GM19328 (cell line): Measurements from ENCODE around the gene TCP11L2.
"Not testable (repeated sequence)": the region's sequence is repeated elsewhere in the genome, so short reads cannot be mapped to it uniquely, and the experiment has no call there.

Source experiments
- ATAC-seq: cut with Tn5 transposase; IDR thresholded peaks from one replicate; pipeline ENCODE4 v1.9.1; 2021; ENCODE audit warnings: mild to moderate bottlenecking, moderate library complexity; ENCODE audit not compliant: unreplicated experiment

TCP11L2 gene

GRCh38 chr12:106341086-106341877 is 38.7 kb downstream of the TCP11L2 start:
- ATAC-seq = no peak

- no peak for ATAC-seq
These were observed 40.1 kb downstream of the TCP11L2 start for GRCh38 chr12:106342397-106343213.

DNA sequence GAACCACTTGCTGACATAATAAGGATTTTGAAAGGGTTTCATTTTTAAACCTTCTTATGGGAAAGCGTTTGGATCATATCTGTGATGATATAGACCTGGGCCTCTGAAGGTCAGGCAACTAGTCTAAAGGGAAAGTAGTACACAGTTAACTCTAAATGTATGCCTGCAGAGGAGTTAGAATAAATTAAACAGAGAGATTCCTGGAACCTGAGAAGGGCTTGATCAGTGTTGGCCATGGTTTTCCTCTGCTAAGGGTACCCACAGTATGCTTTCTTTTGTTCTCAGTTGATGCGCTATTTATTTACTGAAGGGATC is 40.6 kb downstream of the TCP11L2 start:
- no peak for ATAC-seq

DNA sequence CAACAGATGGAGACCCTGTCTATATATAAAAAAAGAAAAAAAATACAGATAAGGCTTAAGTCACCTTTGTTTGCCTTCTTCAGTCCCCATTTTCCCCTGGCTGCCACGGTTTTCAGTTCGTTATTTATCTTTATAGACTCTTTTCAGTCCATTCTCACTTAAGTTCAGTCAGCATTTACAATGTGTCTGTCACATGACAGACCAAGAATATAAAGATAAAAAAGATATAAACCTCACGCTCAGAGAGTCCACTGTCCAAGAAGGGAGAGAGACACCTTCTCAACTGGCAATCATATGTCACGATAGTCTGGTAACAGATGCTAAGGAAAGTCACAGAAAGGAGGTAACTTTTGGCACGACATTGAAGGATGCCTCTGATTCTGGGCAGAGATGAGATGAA is 41.6 kb downstream of the TCP11L2 start:
- ATAC-seq = no peak

DNA sequence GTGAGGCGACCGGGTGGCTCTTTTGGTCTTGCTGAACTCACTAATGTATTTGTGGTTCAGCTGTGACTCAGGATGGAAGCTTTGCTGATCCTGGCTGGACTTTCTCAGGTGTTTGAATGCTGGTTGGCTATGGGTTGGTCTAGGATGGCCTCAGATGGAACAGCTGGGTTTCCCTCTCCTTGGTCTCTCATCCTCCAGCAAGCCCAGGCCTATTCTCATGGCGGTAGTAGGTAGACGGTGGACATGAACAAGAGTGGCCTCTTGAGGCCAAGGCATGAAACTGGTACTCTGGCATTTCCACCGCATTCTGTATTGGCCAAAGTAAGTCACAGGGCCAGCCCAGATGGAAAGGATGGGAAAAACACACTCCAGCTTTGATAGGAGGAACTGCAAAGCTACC is 43.2 kb downstream of the TCP11L2 start:
- ATAC-seq = no peak

- no peak for ATAC-seq
These were observed 45.9 kb downstream of the TCP11L2 start for GRCh38 chr12:106348411-106348810.

- ATAC-seq = no peak
These were observed 50.6 kb downstream of the TCP11L2 start for GRCh38 chr12:106353175-106353574.

DNA sequence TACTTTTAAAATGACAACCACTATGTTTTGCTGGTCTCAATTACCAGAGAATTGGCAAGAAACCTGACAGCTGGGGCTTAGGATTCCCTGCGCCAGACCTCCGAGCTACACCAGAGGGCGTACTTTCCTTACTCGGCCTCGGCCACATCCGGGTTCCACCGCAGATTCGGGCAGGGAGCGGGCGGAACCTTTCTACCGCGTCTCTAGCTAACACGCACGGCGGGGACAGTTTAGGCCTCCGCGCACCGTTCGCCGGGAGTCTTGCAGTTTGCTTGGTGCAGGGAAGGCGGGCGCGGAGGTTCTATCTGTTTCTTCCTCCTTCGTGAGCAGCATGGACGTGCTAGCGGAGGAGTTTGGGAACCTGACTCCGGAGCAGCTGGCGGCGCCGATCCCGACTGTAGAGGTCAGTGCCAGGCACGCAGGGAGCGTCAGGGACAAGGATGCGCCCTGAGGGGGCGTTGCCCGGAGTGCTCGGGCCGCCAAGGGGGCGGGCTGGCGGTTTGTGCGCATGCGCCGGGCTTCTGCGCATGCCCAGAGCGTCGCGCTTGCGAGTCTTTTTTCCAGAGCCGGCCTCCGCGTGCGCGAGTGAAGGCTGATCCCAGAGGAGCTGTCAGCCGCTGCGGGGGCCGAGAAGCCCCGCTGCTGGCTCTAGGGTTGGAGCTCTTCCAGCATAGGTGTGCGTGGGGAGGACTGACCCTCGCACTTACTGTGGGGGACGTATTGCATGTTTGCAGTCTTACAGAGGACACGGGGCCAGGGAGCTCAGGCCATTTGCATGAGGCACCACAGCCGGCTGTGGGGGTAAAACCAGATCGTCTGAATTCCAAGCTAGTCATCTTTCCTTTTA is 55.2 kb downstream of the TCP11L2 start, which contains the start of gene POLR3B:
Gene POLR3B (plus strand): TSS at position 200 of the 847 bp plus-strand sequence. CDS start 132 bp downstream, at position 332.
- peak; percentile 87 for ATAC-seq

DNA sequence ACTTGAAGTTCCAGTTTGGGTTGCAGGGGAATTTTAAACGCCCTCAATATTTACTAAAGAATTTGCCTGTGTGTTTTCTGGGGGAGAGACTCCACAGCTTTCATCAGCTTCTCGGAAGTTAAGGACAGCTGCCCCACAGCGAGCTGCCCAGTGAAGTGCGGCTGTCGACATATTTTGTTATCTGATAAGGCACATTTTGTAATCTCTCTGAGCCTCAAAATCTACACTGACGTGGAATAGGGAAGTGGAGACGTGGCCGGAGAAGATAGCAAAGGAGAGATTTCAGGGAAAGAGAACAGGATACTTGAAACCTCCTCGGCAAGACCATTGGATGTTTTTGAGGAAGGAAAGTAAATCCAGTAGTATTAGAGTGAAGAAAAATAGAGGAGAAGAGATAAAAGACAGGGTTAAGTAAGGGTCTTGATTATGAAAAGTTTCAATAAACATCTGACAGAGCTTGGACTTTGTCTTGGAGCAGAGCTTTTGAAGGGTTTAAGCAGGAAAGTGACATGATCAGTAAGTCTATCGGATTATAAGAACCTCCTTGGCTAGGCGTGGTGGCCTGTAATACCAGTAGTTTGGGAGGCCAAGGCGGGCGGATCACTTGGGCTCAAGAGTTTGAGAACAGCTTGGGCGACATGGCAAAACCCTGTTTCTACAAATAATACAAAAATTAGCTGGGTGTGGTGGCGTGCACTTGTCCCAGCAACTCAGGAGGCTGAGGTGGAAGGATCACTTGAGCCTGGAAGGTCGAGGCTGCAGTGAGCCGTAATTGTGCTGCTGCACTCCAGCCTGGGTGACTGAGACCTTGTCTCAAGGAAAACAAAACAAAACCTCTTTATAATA is 56.1 kb downstream of the TCP11L2 start:
- peak; percentile 6 for ATAC-seq

DNA sequence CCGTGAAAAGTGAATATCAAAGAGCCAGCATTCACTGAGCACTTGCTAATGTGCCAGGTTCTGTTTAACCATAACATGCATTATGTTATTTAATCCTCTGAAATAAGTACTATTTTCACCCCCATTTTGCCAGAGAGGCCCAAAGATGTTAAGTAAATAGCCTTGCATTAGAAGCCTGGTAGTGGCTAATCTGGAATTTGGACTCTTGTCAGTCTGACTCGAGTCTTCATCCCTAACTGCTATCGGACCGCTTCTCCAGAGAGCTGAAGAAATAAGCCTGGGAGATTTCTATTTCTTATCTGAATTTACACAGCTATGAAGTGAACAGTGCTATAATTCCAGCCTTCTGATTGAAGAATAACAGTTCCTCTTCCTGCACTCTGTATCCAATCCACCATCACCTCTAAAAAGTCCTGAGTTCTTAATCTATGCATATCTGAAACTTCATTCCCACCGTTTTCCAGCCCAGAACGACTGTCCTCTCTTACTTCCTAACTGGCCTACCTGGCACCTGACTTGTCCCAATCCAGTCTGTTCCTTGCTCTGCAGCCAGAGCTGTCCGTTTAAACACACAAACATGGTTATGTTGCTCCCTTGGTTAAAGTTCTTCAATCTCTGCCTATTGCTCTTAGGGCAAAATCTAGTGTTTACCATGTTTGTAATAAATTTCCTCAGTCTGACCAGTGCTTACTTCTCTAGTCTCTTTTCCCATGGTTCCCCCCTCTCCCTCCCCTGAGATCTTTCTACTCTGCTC is 57.3 kb downstream of the TCP11L2 start:
- ATAC-seq = no peak

- no peak for ATAC-seq
These were observed 58.0 kb downstream of the TCP11L2 start for GRCh38 chr12:106360400-106360994.

DNA sequence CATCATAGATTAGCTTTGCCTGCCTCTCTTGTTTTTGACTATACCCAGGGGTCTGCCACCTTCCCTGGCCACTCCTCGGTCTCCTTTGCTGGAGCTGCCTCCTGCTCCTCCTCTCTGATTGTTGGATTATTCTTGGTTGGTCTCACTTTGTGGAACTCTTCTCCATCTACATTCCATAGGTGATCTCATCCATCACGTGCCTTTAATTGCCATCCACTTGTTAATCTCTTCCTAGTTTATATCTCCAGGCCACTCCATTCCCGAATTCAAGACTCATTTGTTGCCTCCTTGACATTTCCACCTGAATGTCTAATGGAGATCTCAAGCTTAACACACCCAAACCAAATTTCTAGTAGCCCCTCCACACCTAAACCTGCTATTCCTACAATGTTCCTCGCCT is 60.4 kb downstream of the TCP11L2 start:
- ATAC-seq = no peak

DNA sequence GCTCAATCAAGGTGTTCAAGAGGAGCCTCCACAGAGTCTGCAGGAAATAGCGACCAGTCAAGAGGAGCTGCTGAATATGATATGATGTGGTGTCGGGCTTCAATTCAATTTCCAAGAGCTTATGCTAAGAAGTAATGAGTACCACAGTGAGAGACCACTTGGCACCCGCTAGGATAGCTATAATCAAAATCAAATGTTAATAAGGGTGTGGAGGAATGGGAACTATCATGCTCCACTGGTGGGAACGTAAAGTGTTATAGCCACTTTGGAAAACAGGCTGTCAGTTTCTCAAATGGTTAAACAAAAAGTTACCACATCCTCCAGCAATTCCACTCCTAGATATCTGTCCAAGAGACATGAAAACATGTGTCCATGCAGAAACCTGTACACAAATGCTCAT is 61.7 kb downstream of the TCP11L2 start:
- no peak for ATAC-seq

DNA sequence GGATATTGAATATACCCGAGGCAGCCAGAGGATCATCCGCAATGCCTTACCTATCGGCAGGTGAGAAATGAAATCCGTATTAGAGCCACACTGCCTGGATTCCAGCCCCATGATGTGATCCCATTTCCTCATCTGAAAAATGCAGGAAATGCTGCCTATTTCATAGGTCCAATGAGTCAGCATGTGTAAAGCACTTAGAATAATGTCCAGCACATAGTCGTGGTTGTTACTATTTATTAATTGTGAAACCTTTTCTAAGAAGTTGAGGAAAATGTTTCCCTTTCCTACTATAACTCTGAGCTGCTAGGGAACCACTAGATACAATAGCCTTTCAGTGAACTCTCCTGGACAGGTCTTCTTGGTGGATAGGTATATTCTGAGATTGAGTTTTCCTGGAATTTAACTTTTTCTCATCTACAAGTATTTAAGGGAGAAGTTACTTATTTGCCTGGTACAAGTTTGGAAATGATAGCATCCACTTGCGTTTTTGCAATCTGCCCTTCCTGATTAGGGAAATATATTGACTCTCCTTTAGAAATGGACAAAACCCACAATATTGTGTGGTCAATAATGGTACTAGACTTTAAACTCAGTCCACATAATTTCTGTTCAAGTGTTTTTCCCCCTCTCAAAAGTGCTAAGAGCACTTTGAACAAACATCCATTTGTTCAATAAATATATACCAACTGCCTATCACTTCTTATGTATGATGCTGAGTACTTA is 67.3 kb downstream of the TCP11L2 start:
- no peak for ATAC-seq

DNA sequence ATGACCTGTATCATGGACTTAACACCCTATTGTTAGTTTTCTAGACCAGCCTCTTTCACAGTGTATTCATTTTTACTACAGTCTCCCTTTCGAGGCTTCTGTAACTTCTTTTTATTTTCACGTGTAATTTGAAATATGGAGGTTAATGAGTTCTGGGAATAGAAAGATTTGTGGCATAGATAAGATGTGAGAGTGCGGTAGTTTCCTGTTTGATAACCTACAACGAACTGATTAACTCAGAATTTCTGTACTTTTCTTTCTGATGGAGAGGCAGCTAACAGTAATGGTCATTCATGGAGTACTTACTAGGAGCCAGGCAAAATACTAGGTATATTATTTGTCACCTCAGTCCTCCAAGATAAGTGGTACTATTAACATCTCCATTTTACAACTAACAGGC is 76.3 kb downstream of the TCP11L2 start:
- ATAC-seq = no peak

GRCh38 chr12:106380954-106381353 is 78.4 kb downstream of the TCP11L2 start:
- no peak for ATAC-seq

DNA sequence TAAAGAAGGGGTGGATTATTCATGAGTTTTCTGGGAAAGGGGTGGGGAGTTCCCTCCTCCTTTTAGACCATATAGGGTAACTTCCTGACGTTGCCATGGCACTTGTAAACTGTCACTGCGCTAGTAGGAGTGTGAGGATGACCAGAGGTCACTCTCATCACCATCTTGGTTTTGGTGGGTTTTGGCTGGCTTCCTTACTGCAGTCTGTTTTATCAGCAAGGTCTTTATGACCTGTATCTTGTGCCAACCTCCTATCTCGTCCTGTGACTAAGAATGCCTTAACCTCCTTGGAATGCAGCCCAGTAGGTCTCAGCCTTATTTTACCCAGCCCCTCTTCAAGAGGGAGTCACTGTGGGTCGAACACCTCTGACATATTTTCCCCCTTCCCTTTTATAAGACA is 79.3 kb downstream of the TCP11L2 start:
- ATAC-seq = not testable (repeated sequence)

- no peak for ATAC-seq
These were observed 84.4 kb downstream of the TCP11L2 start for GRCh38 chr12:106386813-106387535.
